ENCODE data around the gene JAKMIP2. TPM values are rescaled to one million over a fixed set of nuclear protein-coding genes. Genes with fewer than 3 reads are reported as not detected.
"Not testable (repeated sequence)": the region's sequence is repeated elsewhere in the genome, so short reads cannot be mapped to it uniquely, and the experiment has no call there.

The JAKMIP2 gene
- total RNA-seq, 1 donor from 2014 or later: 0.11 TPM

- intact Hi-C loops (cut with DNase I): no loop called here
- DNase-seq (ENCODE audit: low spot score): no peak
Observed at GRCh38 chr5:147751156-147751830, 31.2 kb downstream of the JAKMIP2 start.

GRCh38 chr5:147750065-147750464 lies 32.5 kb downstream of the JAKMIP2 start:
- intact Hi-C loops (cut with DNase I): no loop called here
- no peak for DNase-seq (ENCODE audit: low spot score)

GRCh38 chr5:147748590-147748989 lies 33.9 kb downstream of the JAKMIP2 start:
- no peak for DNase-seq (ENCODE audit: low spot score)
- intact Hi-C loops (cut with DNase I): no loop called here

- DNase-seq (ENCODE audit: low spot score): no peak
- intact Hi-C loops (cut with DNase I): no loop called here
Observed at GRCh38 chr5:147746986-147747385, 35.5 kb downstream of the JAKMIP2 start.

GRCh38 chr5:147743678-147744374 lies 38.7 kb downstream of the JAKMIP2 start:
- intact Hi-C loops (cut with DNase I): no loop called here
- no peak for DNase-seq (ENCODE audit: low spot score)

GRCh38 chr5:147743012-147743411 lies 39.5 kb downstream of the JAKMIP2 start:
- no peak for DNase-seq (ENCODE audit: low spot score)
- intact Hi-C loops (cut with DNase I): no loop called here

GRCh38 chr5:147742151-147742550 lies 40.4 kb downstream of the JAKMIP2 start:
- DNase-seq (ENCODE audit: low spot score): no peak
- intact Hi-C loops (cut with DNase I): no loop called here

- DNase-seq (ENCODE audit: low spot score): no peak
- intact Hi-C loops (cut with DNase I): no loop called here
Observed at GRCh38 chr5:147740864-147741263, 41.7 kb downstream of the JAKMIP2 start.

- DNase-seq (ENCODE audit: low spot score): no peak
- intact Hi-C loops (cut with DNase I): no loop called here
Observed at GRCh38 chr5:147737921-147738320, 44.6 kb downstream of the JAKMIP2 start.

GRCh38 chr5:147735621-147736125 lies 46.9 kb downstream of the JAKMIP2 start:
- intact Hi-C loops (cut with DNase I): no loop called here
- DNase-seq (ENCODE audit: low spot score): no peak

GRCh38 chr5:147734894-147735293 lies 47.6 kb downstream of the JAKMIP2 start:
- DNase-seq (ENCODE audit: low spot score): no peak
- intact Hi-C loops (cut with DNase I): no loop called here

- intact Hi-C loops (cut with DNase I): no loop called here
- DNase-seq (ENCODE audit: low spot score): no peak
Observed at GRCh38 chr5:147733075-147733474, 49.5 kb downstream of the JAKMIP2 start.

- no peak for DNase-seq (ENCODE audit: low spot score)
- intact Hi-C loops (cut with DNase I): no loop called here
Observed at GRCh38 chr5:147732291-147732883, 50.1 kb downstream of the JAKMIP2 start.

GRCh38 chr5:147731431-147732290 lies 50.9 kb downstream of the JAKMIP2 start:
- intact Hi-C loops (cut with DNase I): no loop called here
- no peak for DNase-seq (ENCODE audit: low spot score)

GRCh38 chr5:147727200-147727599 lies 55.3 kb downstream of the JAKMIP2 start:
- intact Hi-C loops (cut with DNase I): no loop called here
- DNase-seq (ENCODE audit: low spot score): no peak

GRCh38 chr5:147721191-147721960 lies 61.2 kb downstream of the JAKMIP2 start:
- intact Hi-C loops (cut with DNase I); DNase-seq (ENCODE audit: low spot score): not testable (repeated sequence)

- DNase-seq (ENCODE audit: low spot score): no peak
- intact Hi-C loops (cut with DNase I): no loop called here
Observed at GRCh38 chr5:147713550-147714295, 68.8 kb downstream of the JAKMIP2 start.

GRCh38 chr5:147712598-147712997 lies 69.9 kb downstream of the JAKMIP2 start:
- no peak for DNase-seq (ENCODE audit: low spot score)
- intact Hi-C loops (cut with DNase I): no loop called here
